Activated naive CD4-positive, alpha-beta T cell treated with anti-CD3 and anti-CD28 coated beads for 36 hours (primary cell): Measurements from ENCODE around the gene ANGPTL2. TPM values are rescaled to one million over a fixed set of nuclear protein-coding genes. Genes with fewer than 3 reads are reported as not detected.

Source experiments
- CTCF ChIA-PET: fragments of 350-600 bp; sonication (Branson Sonifier 250); formaldehyde crosslinking; loops from one replicate; lab custom pipeline; 2021; ENCODE audit warnings: antibody characterized with exemption; lab: Charles Lee
- DNase-seq: peaks from one replicate; pipeline ENCODE4 v3.0.0-alpha.2; 2020
- H3K27ac Mint-ChIP-seq: one replicate; pipeline ENCODE4 v1.8.0; 2021; ENCODE audit warnings: mild to moderate bottlenecking, mixed read lengths
- H3K27me3 Mint-ChIP-seq: one replicate; pipeline ENCODE4 v1.8.0; 2021; ENCODE audit warnings: low read depth, mixed read lengths
- H3K36me3 Mint-ChIP-seq: one replicate; pipeline ENCODE4 v1.8.0; 2021; ENCODE audit warnings: low read depth, mixed read lengths
- H3K4me1 Mint-ChIP-seq: one replicate; pipeline ENCODE4 v1.8.0; 2021; ENCODE audit warnings: low read depth, mixed read lengths
- H3K4me3 Mint-ChIP-seq: one replicate; pipeline ENCODE4 v1.8.0; 2021; ENCODE audit warnings: mild to moderate bottlenecking, moderate library complexity, mixed read lengths
- H3K9me3 Mint-ChIP-seq: one replicate; pipeline ENCODE4 v1.8.0; 2021; ENCODE audit warnings: mixed read lengths
- intact Hi-C: fragments of 100-400 bp; cut with micrococcal nuclease; formaldehyde crosslinking; loops from one replicate; pipeline ENCODE4 v1.15.1; 2023
- total RNA-seq, 2 experiments: library from RNA; stranded (reverse); gene quantifications; one replicate each; pipeline ENCODE4 v1.2.3, GENCODE V29; 2021

ANGPTL2 gene
- total RNA-seq, 2 experiments from 2014 or later: not detected

DNA sequence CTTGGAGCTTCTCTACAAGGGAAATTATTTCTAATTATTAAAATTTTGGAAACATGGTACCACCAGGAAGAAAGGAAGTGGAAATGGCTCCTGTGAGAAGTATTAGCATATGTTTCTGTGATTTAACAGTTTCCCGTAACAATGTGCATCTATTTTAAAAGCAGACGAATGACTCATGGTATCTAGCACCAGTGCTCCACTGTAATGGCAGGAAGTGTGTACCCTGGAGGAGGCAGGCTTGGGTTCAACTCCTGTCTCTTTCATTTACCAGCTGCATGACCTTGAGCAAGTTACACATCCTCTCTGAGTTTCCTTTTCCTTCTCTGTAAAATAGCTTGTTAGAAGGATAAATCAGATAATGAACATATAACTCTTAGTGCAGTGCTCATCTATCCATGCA, 41.0 kb upstream of the ANGPTL2 start:
- Mint-ChIP-seq H3K4me3 (no peak overlapping the region), H3K27me3 (no peaks in the 10 kb centered on the region), H3K4me1 (peaks cover 12% of the 10 kb centered on the region), H3K9me3 (no peaks in the 10 kb centered on the region), H3K27ac (no peak overlapping the region), H3K36me3 (no peaks in the 10 kb centered on the region)
- CTCF ChIA-PET: no interaction called here
- peak; percentile 61 for DNase-seq
- intact Hi-C loops: no loop called here

GRCh38 chr9:127162864-127163365, 40.5 kb upstream of the ANGPTL2 start:
- no peaks in the 10 kb centered on the region for H3K9me3 Mint-ChIP-seq
- H3K27ac Mint-ChIP-seq: no peak overlapping the region
- peaks cover 12% of the 10 kb centered on the region for H3K4me1 Mint-ChIP-seq
- H3K36me3 Mint-ChIP-seq: no peaks in the 10 kb centered on the region
- CTCF ChIA-PET: no interaction called here
- intact Hi-C loops: no loop called here
- H3K27me3 Mint-ChIP-seq: no peaks in the 10 kb centered on the region
- DNase-seq: no peak
- no peak overlapping the region for H3K4me3 Mint-ChIP-seq

- no peaks in the 10 kb centered on the region for H3K36me3 Mint-ChIP-seq
- CTCF ChIA-PET: no interaction called here
- no peaks in the 10 kb centered on the region for H3K9me3 Mint-ChIP-seq
- H3K27me3 Mint-ChIP-seq: no peaks in the 10 kb centered on the region
- H3K27ac Mint-ChIP-seq: no peak overlapping the region
- intact Hi-C loops: no loop called here
- peak; percentile 19 for DNase-seq
- H3K4me1 Mint-ChIP-seq: peaks cover 12% of the 10 kb centered on the region
- H3K4me3 Mint-ChIP-seq: no peak overlapping the region
Measured at GRCh38 chr9:127162046-127162863, 39.8 kb upstream of the ANGPTL2 start.

DNA sequence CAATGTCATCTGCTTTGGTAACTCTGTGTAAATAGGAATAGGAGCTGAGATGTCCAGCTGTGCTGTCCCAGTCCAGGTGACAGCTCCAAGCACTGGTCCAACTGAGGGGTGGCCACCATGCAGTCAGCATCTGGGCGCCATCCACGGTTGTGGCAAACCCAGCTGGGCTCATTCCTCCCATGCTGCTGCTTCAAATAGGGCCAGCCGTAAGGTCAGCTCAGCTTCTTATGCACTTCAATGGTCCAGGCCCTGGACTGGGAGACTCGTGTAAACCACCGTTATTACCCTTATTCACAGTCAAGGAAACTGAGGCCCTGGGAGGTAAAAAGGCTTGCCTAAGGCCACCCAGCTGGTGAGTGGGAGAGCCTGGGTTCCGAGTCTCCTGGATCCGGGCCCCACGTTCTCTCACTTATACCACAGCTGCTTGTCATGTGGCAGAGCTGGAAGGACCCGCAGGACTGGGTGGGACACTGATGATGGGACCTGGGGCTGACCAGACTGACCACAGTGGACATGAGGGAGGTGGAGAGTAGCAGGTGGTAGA, 38.7 kb upstream of the ANGPTL2 start:
- Mint-ChIP-seq H3K36me3 (no peaks in the 10 kb centered on the region), H3K27ac (no peak overlapping the region), H3K4me3 (no peak overlapping the region), H3K4me1 (peaks cover 12% of the 10 kb centered on the region), H3K27me3 (no peaks in the 10 kb centered on the region), H3K9me3 (no peaks in the 10 kb centered on the region)
- intact Hi-C loops: no loop called here
- no peak for DNase-seq
- CTCF ChIA-PET: no interaction called here

DNA sequence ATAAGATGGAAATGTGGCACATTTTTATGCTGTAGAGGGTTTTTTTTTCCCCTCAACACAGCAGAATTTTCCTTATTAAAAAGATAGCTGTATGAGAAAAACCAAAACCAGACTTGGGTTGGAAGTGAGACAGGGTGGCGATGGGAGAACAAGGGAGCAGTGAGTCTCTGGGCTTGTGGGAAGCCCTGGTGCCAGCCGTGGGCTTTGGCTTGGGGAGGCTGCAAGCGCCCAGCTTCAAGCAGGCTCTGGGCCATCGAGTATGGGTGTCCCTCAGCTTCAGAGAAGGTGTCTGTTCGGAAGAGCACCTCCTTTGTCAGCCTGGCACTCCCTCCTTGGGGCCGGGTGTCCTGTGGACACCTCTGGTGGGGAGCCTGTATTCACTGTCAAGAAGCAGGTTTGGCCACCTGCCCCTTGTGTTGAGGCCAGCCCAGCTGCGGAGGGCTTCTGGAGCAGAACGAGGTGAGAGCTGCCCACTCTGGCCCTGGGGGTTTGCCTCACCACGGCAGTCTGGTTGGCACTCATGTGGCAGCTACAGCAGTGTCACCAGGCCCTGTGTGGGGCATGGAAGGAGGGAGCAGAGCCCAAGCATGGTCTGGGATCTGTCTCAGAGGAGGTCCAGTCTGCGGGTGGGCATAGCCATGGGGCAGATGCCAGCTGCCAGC, 37.6 kb upstream of the ANGPTL2 start:
- Mint-ChIP-seq H3K36me3 (no peaks in the 10 kb centered on the region), H3K4me1 (peaks cover 12% of the 10 kb centered on the region), H3K27me3 (no peaks in the 10 kb centered on the region), H3K9me3 (no peaks in the 10 kb centered on the region), H3K27ac (no peak overlapping the region), H3K4me3 (no peak overlapping the region)
- CTCF ChIA-PET: no interaction called here
- no peak for DNase-seq
- intact Hi-C loops: no loop called here

DNA sequence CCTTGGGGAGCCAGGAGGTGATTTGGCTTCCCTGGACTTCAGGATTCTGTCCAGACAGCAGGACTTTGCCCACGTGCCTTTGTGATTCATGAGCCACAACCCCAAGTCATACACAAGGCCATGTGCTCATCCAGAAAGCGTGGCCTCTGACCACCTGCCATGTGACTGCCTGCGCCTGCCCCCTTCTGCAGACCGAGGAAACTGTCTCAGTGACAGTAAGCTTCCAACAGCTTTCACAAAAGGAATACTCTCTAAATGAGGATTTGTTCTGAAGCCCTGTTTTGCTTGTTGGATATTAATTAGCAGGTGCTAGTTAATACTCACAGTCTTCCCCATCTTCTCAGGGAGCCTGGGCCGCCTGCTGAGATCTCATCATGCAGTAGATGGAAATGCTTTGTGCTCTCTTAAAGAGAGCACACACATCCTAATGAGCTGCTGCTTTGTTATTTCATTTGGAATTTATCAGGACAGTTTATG, 36.9 kb upstream of the ANGPTL2 start:
- Mint-ChIP-seq H3K4me3 (no peak overlapping the region), H3K27ac (no peak overlapping the region), H3K36me3 (no peaks in the 10 kb centered on the region), H3K4me1 (peaks cover 15% of the 10 kb centered on the region), H3K9me3 (no peaks in the 10 kb centered on the region), H3K27me3 (no peaks in the 10 kb centered on the region)
- intact Hi-C loops: no loop called here
- CTCF ChIA-PET: interaction anchor here (0.6 kb wide), 1 partner anchor 105 kb away, joined by 3 read pairs; no protein-coding TSS in a partner anchor
- no peak for DNase-seq

DNA sequence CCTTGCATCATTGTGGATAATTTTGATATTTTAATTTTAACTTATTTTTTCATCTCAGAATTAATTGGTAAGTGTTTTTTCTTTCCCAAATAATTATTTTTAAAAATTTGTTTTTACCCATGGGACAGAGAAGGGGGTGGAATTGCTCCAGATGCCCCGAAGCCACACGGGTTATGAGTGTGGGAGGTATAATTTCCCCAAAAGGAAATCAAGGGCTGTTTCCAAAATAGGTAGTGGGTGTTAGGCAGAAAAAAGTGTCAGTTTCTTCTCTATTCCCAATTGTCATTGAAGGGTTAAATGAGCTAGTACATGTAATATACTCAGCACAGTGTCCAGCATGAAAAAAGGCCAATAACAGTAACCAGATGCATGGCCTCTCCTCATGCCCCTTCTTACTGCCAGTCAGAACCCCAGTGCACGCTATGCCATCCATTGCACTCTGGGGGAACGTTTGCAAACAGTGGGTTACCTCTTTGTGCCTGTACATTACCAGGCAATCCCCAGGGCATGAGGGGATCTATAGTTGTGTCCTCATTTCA, 36.4 kb upstream of the ANGPTL2 start:
- intact Hi-C loops: no loop called here
- DNase-seq: no peak
- H3K4me3 Mint-ChIP-seq: no peak overlapping the region
- H3K27me3 Mint-ChIP-seq: no peaks in the 10 kb centered on the region
- H3K27ac Mint-ChIP-seq: no peak overlapping the region
- no peaks in the 10 kb centered on the region for H3K36me3 Mint-ChIP-seq
- no peaks in the 10 kb centered on the region for H3K9me3 Mint-ChIP-seq
- CTCF ChIA-PET: interaction anchor here (0.6 kb wide), 1 partner anchor 104 kb away, joined by 3 read pairs; no protein-coding TSS in a partner anchor
- peaks cover 19% of the 10 kb centered on the region for H3K4me1 Mint-ChIP-seq

DNA sequence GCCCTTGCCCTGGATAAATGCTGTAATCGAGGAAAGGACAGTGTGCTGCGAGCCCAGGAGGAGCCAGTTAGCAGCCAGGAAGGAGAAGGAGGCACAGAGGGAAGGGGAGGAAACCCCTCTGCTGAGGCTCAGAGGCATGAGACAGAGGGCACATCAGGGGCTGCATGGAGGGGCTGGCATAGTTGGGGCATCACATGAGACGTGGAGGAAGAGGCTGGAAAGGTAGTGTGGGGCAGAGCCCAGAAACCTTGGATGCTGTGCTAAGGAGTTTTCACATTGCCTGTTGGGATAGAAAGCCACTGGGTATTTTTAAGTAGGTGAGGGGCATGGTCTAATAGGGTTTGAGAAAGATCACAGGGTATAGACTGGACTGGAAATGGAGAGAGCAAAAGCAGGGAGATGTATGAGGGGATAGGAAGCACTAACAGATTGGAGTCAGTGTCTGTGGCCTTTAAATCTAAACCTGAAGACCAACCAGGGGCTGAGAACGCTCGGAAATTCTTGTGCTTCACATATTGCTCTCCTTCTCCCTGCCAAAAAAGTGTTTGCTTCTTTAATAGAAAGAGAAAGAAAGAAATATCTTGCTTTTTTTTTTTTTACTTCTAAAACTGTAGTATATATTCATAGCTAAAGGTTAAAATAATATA, 33.0 kb upstream of the ANGPTL2 start:
- H3K9me3 Mint-ChIP-seq: no peaks in the 10 kb centered on the region
- no peaks in the 10 kb centered on the region for H3K36me3 Mint-ChIP-seq
- peaks cover 8% of the 10 kb centered on the region for H3K27me3 Mint-ChIP-seq
- CTCF ChIA-PET: no interaction called here
- no peak overlapping the region for H3K27ac Mint-ChIP-seq
- intact Hi-C loops: no loop called here
- H3K4me1 Mint-ChIP-seq: peaks cover 9% of the 10 kb centered on the region
- DNase-seq: no peak
- no peak overlapping the region for H3K4me3 Mint-ChIP-seq

DNA sequence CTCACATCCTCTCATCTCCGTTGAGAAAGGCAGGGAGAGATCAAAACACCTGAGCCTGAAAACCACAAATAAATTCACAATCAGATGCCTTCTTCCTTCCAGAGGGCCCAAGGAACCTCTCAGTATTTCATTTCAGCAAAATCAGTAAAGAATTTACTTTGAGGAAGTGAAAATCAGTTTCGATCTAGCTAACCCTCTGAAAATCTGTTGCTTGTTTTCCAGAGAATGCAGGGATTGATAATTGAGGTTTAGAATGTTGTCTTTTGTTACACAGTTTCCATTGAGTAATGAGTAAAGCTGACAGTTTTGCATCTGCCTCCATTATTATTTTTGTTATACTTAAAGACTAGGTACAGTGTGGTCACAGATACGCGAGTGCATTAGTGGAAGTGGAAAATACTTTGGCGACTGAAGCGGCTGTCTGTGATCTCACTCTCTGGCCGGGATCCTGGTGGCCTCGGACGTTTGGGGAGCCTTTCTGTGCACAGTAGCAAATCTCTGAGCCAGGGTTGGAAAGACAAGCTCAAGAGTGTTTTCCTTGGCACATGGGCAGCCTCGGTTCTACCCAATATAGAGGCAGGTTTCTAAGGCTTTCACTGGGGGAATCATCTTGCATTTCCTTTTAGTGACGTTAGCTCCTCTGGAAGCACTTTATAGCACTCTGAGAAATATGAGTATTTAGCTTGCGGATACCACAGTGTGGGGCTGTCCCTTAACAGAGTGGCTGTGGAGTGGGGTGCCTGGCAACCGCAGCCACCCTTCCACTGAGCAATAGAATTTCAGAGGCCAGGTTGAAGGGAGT, 32.2 kb upstream of the ANGPTL2 start:
- Mint-ChIP-seq H3K27me3 (peaks cover 8% of the 10 kb centered on the region), H3K4me1 (peaks cover 9% of the 10 kb centered on the region), H3K36me3 (no peaks in the 10 kb centered on the region), H3K27ac (no peak overlapping the region), H3K9me3 (no peaks in the 10 kb centered on the region), H3K4me3 (no peak overlapping the region)
- intact Hi-C loops: no loop called here
- DNase-seq: no peak
- CTCF ChIA-PET: interaction anchor here (0.7 kb wide), 2 partner anchors 14 to 35 kb away, joined by 3 read pairs; no protein-coding TSS in a partner anchor

DNA sequence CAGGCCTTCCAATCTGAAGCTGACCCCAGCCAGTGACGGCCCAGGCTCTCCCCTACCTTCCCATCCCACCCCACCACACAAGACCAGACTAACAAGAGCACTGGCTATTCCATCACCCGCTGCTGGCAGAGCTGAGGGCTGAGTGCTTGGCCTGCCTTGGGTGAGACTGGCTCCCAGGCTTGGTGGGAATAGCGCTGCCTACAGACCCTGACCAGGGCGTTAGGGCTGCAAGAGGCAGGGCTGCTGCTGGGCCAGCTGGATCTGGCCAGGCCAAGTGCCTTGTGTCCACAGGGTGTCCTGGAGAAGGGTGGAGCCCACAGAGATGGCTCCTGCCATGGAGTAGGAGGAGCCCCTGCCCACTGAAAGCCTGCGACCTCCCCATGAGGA, 31.6 kb upstream of the ANGPTL2 start:
- Mint-ChIP-seq H3K36me3 (no peaks in the 10 kb centered on the region), H3K9me3 (no peaks in the 10 kb centered on the region), H3K27me3 (peaks cover 8% of the 10 kb centered on the region), H3K4me3 (no peak overlapping the region), H3K27ac (no peak overlapping the region), H3K4me1 (peaks cover 9% of the 10 kb centered on the region)
- no peak for DNase-seq
- intact Hi-C loops: no loop called here
- CTCF ChIA-PET: interaction anchor here (0.7 kb wide), 1 partner anchor 15 kb away, joined by 3 read pairs; no protein-coding TSS in a partner anchor

- CTCF ChIA-PET: no interaction called here
- Mint-ChIP-seq H3K9me3 (no peaks in the 10 kb centered on the region), H3K27me3 (peaks cover 8% of the 10 kb centered on the region), H3K4me3 (no peak overlapping the region), H3K36me3 (no peaks in the 10 kb centered on the region), H3K4me1 (peaks cover 9% of the 10 kb centered on the region), H3K27ac (no peak overlapping the region)
- no peak for DNase-seq
- intact Hi-C loops: no loop called here
Measured at GRCh38 chr9:127153501-127153900, 31.1 kb upstream of the ANGPTL2 start.
